ENCODE measurements around the gene B3GNT7.

Gene B3GNT7

GRCh38 chr2:231397011-231397927 is 1.8 kb downstream of the B3GNT7 start:
- TF ChIP-seq FOXM1 (IDR thresholded peaks at IDR 0.05; ENCODE audit: borderline replicate concordance, low read depth) = no peak
- no peak for TF ChIP-seq EGR1 (IDR thresholded peaks at IDR 0.05)
- TF ChIP-seq CEBPB (IDR thresholded peaks at IDR 0.05) = no peak
- no peak for TF ChIP-seq TAF1 (IDR thresholded peaks at IDR 0.05; ENCODE audit: low read depth)
- no peak for TF ChIP-seq ZBTB7A (IDR thresholded peaks at IDR 0.05; ENCODE audit: low read depth)
- TF ChIP-seq REST (IDR thresholded peaks at IDR 0.05; ENCODE audit: low read depth) = no peak
- no peak for TF ChIP-seq TCF12 (IDR thresholded peaks at IDR 0.05; ENCODE audit: low read depth)
- no peak for TF ChIP-seq EP300 (IDR thresholded peaks at IDR 0.05; ENCODE audit: borderline replicate concordance)
- TF ChIP-seq TEAD4 (IDR thresholded peaks at IDR 0.05) = no peak
- no peak for TF ChIP-seq CREB1 (IDR thresholded peaks at IDR 0.05; ENCODE audit: low read depth)
- TF ChIP-seq YY1 (IDR thresholded peaks at IDR 0.05; ENCODE audit: low read depth) = no peak
- TF ChIP-seq, protein P1, sequence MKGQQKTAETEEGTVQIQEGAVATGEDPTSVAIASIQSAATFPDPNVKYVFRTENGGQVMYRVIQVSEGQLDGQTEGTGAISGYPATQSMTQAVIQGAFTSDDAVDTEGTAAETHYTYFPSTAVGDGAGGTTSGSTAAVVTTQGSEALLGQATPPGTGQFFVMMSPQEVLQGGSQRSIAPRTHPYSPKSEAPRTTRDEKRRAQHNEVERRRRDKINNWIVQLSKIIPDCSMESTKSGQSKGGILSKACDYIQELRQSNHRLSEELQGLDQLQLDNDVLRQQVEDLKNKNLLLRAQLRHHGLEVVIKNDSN (IDR thresholded peaks at IDR 0.05) = no peak
- TF ChIP-seq, protein P2, sequence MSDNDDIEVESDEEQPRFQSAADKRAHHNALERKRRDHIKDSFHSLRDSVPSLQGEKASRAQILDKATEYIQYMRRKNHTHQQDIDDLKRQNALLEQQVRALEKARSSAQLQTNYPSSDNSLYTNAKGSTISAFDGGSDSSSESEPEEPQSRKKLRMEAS (IDR thresholded peaks at IDR 0.05) = no peak

DNA sequence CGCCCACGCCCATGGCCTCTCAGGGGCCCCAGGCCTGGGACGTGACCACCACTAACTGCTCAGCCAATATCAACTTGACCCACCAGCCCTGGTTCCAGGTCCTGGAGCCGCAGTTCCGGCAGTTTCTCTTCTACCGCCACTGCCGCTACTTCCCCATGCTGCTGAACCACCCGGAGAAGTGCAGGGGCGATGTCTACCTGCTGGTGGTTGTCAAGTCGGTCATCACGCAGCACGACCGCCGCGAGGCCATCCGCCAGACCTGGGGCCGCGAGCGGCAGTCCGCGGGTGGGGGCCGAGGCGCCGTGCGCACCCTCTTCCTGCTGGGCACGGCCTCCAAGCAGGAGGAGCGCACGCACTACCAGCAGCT is 2.4 kb downstream of the B3GNT7 start:
- TF ChIP-seq FOXM1 (IDR thresholded peaks at IDR 0.05; ENCODE audit: borderline replicate concordance, low read depth) (no peak), CREB1 (IDR thresholded peaks at IDR 0.05; ENCODE audit: low read depth) (no peak), NFIC (IDR thresholded peaks at IDR 0.05) (no peak), TCF12 (IDR thresholded peaks at IDR 0.05; ENCODE audit: low read depth) (no peak), ZBTB7A (IDR thresholded peaks at IDR 0.05; ENCODE audit: low read depth) (no peak), TEAD4 (IDR thresholded peaks at IDR 0.05) (no peak)
- TF ChIP-seq, protein P2 (IDR thresholded peaks at IDR 0.05) = no peak

DNA sequence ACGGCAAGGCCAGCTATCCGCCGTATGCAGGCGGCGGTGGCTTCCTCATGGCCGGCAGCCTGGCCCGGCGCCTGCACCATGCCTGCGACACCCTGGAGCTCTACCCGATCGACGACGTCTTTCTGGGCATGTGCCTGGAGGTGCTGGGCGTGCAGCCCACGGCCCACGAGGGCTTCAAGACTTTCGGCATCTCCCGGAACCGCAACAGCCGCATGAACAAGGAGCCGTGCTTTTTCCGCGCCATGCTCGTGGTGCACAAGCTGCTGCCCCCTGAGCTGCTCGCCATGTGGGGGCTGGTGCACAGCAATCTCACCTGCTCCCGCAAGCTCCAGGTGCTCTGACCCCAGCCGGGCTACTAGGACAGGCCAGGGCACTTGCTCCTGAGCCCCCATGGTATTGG is 3.1 kb downstream of the B3GNT7 start:
- TF ChIP-seq TAF1 (IDR thresholded peaks at IDR 0.05; ENCODE audit: low read depth) (no peak), ZBTB7A (IDR thresholded peaks at IDR 0.05; ENCODE audit: low read depth) (no peak), FOXM1 (IDR thresholded peaks at IDR 0.05; ENCODE audit: borderline replicate concordance, low read depth) (no peak), CEBPB (IDR thresholded peaks at IDR 0.05) (no peak), TCF12 (IDR thresholded peaks at IDR 0.05; ENCODE audit: low read depth) (no peak), CREB1 (IDR thresholded peaks at IDR 0.05; ENCODE audit: low read depth) (no peak), EP300 (IDR thresholded peaks at IDR 0.05; ENCODE audit: borderline replicate concordance) (no peak)
- TF ChIP-seq, protein P2 (IDR thresholded peaks at IDR 0.05) = no peak

DNA sequence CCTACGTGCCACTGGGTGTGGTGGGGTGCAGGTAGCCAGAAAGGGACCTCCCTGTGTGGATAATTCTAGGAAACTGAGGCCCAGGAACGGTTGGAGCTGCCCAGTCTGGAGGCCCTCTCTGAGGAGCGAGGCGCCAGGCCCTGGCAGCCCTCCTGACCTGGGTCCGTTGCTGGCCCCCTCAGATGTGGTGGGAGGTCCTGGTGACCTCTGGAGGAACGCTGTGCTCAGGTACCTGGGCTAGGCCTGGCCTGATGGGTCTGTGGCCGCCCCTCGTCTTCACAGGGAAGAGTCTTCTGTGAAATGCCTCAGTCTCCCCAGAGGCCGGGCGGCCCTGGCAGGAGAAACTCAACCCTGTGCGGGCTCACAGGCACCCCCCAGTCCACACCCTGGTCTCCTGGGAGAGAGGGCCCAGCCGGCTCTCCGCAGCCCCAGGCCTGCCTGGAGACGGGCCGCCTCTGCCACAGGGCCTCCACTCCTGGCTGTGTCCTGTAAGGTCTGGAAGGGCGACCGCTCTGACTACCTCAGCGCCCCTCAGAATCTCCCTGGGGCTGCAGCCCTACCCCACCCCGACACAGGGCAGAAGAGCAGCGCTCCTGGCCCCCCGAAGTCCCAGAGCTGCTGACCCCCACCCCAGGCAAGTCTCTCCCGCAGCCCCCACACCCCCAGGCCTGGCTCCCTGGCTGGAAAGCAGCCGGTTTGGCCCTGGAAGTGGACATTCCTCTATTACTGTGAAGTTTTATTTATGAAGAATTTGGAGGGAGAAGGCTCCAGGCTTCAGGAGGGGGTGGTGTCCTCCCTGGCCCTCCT is 3.7 kb downstream of the B3GNT7 start:
- no peak for TF ChIP-seq YY1 (IDR thresholded peaks at IDR 0.05; ENCODE audit: low read depth)
- TF ChIP-seq, protein P1 (IDR thresholded peaks at IDR 0.05) = no peak
- TF ChIP-seq EGR1 (IDR thresholded peaks at IDR 0.05) = no peak
- no peak for TF ChIP-seq TCF12 (IDR thresholded peaks at IDR 0.05; ENCODE audit: low read depth)

DNA sequence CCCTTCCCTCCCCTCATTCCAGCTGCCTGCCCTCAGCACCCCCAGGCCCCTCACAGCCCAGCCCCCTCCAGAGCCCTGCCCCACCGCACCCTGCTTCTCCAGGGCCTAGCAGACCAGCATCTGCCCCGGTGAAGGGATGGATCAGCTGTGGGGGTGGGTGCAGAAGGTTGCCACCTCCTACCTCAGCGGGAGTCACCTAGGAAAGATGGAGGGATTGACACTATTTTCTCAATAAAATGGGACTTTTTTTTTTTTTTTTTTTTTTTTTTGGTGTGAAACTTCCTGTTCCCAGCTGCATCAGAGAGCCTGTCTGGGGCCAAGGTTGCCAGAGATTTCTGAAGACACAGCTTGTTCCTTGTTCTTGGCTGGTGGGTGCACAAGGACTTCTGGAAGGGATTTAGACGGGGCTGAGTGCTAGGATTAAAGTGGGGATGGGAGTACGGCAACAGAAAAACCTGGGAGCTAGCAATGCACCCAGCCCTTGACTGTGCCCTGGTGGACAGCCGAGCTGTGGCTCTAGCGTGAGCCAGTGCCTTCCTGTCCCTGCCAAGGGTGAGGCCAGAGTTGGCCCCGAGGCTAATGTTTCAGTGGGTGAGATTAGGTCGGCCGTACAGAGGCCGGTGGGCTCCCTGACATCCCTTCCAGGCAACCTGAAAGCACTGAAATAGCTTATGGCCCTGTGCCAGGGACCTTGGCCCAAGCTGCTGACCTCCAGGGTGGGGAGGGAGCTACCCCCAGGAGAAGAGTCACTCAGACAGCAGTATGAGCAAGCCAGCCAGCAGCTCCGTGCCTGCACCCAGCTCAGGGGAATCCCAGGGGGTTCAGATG is 4.6 kb downstream of the B3GNT7 start:
- TF ChIP-seq NFIC (IDR thresholded peaks at IDR 0.05) (no peak), REST (IDR thresholded peaks at IDR 0.05; ENCODE audit: low read depth) (no peak), YY1 (IDR thresholded peaks at IDR 0.05; ENCODE audit: low read depth) (no peak), CREB1 (IDR thresholded peaks at IDR 0.05; ENCODE audit: low read depth) (no peak), EP300 (IDR thresholded peaks at IDR 0.05; ENCODE audit: borderline replicate concordance) (no peak)
